HUES6 (cell line): ENCODE data around the gene ATP13A5.

Source experiments
- H3K27ac ChIP-seq: 2 replicates; pipeline ENCODE4 v1.7.0; 2013; ENCODE audit warnings: low read depth, mild to moderate bottlenecking, low read length, inconsistent platforms
- H3K27me3 ChIP-seq: 2 replicates; pipeline ENCODE4 v1.6.1; 2013; ENCODE audit warnings: low read length; ENCODE audit not compliant: control insufficient read depth, insufficient read depth
- H3K36me3 ChIP-seq: 2 replicates; pipeline ENCODE4 v1.6.1; 2013; ENCODE audit warnings: low read length; ENCODE audit not compliant: control insufficient read depth, insufficient read depth
- H3K4me1 ChIP-seq: 2 replicates; pipeline ENCODE4 v1.6.1; 2013; ENCODE audit warnings: low read length; ENCODE audit not compliant: control insufficient read depth, insufficient read depth
- H3K4me3 ChIP-seq: 2 replicates; pipeline ENCODE4 v1.5.1; 2013; ENCODE audit warnings: low read depth, low read length
- H3K9ac ChIP-seq: one replicate; pipeline ENCODE4 v1.6.1; 2013; ENCODE audit warnings: mild to moderate bottlenecking, low read length
- H3K9me3 ChIP-seq: 2 replicates; pipeline ENCODE4 v1.6.1; 2013; ENCODE audit warnings: low read depth, low read length; ENCODE audit not compliant: control insufficient read depth, insufficient read depth

Gene ATP13A5

GRCh38 chr3:193378706-193379105 is at the start of gene ATP13A5:
ATP13A5 (minus strand) TSS chr3:193378753; CDS start chr3:193378725, 28 bp downstream.
- Histone ChIP-seq H3K4me3 (no peak within 1 kb of the TSS), H3K27ac (no peak within 1 kb of the TSS), H3K27me3 (no peaks in the 10 kb centered on the region), H3K9ac (no peak within 1 kb of the TSS), H3K4me1 (peaks cover 9% of the 10 kb centered on the region), H3K36me3 (no peaks in the 10 kb centered on the region), H3K9me3 (no peaks in the 10 kb centered on the region)

GRCh38 chr3:193418576-193419373 is 40.2 kb upstream of the ATP13A5 start:
- Histone ChIP-seq H3K4me1 (no peaks in the 10 kb centered on the region), H3K9ac (no peak overlapping the region), H3K27me3 (no peaks in the 10 kb centered on the region), H3K36me3 (no peaks in the 10 kb centered on the region), H3K27ac (no peak overlapping the region), H3K9me3 (peaks cover 32% of the 10 kb centered on the region), H3K4me3 (no peak overlapping the region)

GRCh38 chr3:193416629-193417028 is 38.1 kb upstream of the ATP13A5 start:
- Histone ChIP-seq H3K36me3 (no peaks in the 10 kb centered on the region), H3K27me3 (no peaks in the 10 kb centered on the region)

GRCh38 chr3:193407688-193408087 is 29.1 kb upstream of the ATP13A5 start:
- peaks cover 3% of the 10 kb centered on the region; the same call in 1 of the 2 replicates for H3K4me1 ChIP-seq

More at GRCh38 chr3:193416629-193417028, 38.1 kb upstream of the ATP13A5 start:
- Histone ChIP-seq H3K4me1 (no peaks in the 10 kb centered on the region), H3K9ac (no peak overlapping the region), H3K27ac (no peak overlapping the region), H3K9me3 (peaks cover 45% of the 10 kb centered on the region), H3K4me3 (no peak overlapping the region)

GRCh38 chr3:193407112-193407511 is 28.6 kb upstream of the ATP13A5 start:
- H3K4me1 ChIP-seq: peaks cover 3% of the 10 kb centered on the region; the same call in 1 of the 2 replicates
- no peaks in the 10 kb centered on the region for H3K36me3 ChIP-seq
- no peak overlapping the region for H3K27ac ChIP-seq
- no peak overlapping the region for H3K4me3 ChIP-seq
- peaks cover 7% of the 10 kb centered on the region; the same call in 1 of the 2 replicates for H3K9me3 ChIP-seq
- H3K27me3 ChIP-seq: no peaks in the 10 kb centered on the region
- no peak overlapping the region for H3K9ac ChIP-seq

More at GRCh38 chr3:193407688-193408087, 29.1 kb upstream of the ATP13A5 start:
- H3K9me3 ChIP-seq: peaks cover 10% of the 10 kb centered on the region; the same call in 1 of the 2 replicates
- H3K9ac ChIP-seq: no peak overlapping the region
- H3K27ac ChIP-seq: no peak overlapping the region
- H3K36me3 ChIP-seq: no peaks in the 10 kb centered on the region
- no peak overlapping the region for H3K4me3 ChIP-seq
- H3K27me3 ChIP-seq: no peaks in the 10 kb centered on the region

- H3K4me3 ChIP-seq: no peak overlapping the region
- no peaks in the 10 kb centered on the region for H3K36me3 ChIP-seq
- no peak overlapping the region for H3K9ac ChIP-seq
- no peaks in the 10 kb centered on the region for H3K9me3 ChIP-seq
- H3K27ac ChIP-seq: no peak overlapping the region
- H3K4me1 ChIP-seq: peaks cover 3% of the 10 kb centered on the region; the same call in 1 of the 2 replicates
- no peaks in the 10 kb centered on the region for H3K27me3 ChIP-seq
These were observed 24.8 kb upstream of the ATP13A5 start for GRCh38 chr3:193403307-193403706.

DNA sequence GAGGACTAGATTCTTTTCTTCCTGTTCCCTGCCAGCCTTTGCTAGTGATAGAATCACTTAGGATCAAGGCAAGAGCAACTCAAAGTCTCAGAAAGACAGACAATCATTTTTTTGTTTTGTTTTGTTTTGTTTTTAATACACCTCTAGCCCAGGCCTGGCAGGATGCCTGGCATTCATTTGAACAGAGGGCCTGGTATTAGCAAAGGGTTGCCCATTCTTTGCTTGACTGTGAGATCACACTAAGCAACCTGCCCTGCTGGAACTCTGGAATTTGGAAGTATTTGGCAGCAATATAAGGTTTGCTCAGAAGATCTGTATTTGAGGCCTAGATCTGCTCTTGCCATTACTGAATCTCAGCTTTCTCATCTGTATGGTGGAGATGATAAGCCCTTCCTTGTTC is 21.8 kb upstream of the ATP13A5 start:
- Histone ChIP-seq H3K4me1 (no peaks in the 10 kb centered on the region), H3K9ac (no peak overlapping the region), H3K4me3 (no peak overlapping the region), H3K27ac (no peak overlapping the region), H3K9me3 (0 out of 2 replicates have a peak, but pooled peaks cover under 1% of the 10 kb centered on the region), H3K27me3 (no peaks in the 10 kb centered on the region), H3K36me3 (no peaks in the 10 kb centered on the region)

- H3K9me3 ChIP-seq: 0 out of 2 replicates have a peak, but pooled peaks cover 4% of the 10 kb centered on the region
- H3K27me3 ChIP-seq: no peaks in the 10 kb centered on the region
- no peak overlapping the region for H3K9ac ChIP-seq
- H3K36me3 ChIP-seq: no peaks in the 10 kb centered on the region
- 0 out of 2 replicates have a peak, but pooled peaks cover 2% of the 10 kb centered on the region for H3K4me1 ChIP-seq
- H3K4me3 ChIP-seq: no peak overlapping the region
- no peak overlapping the region for H3K27ac ChIP-seq
These were observed 18.1 kb upstream of the ATP13A5 start for GRCh38 chr3:193396451-193397244.

- Histone ChIP-seq H3K9ac (no peak overlapping the region), H3K4me1 (peaks cover 21% of the 10 kb centered on the region; the same call in 1 of the 2 replicates), H3K9me3 (0 out of 2 replicates have a peak, but pooled peaks cover 7% of the 10 kb centered on the region), H3K27ac (no peak overlapping the region), H3K4me3 (no peak overlapping the region), H3K27me3 (no peaks in the 10 kb centered on the region), H3K36me3 (no peaks in the 10 kb centered on the region)
These were observed 13.3 kb upstream of the ATP13A5 start for GRCh38 chr3:193391902-193392301.

DNA sequence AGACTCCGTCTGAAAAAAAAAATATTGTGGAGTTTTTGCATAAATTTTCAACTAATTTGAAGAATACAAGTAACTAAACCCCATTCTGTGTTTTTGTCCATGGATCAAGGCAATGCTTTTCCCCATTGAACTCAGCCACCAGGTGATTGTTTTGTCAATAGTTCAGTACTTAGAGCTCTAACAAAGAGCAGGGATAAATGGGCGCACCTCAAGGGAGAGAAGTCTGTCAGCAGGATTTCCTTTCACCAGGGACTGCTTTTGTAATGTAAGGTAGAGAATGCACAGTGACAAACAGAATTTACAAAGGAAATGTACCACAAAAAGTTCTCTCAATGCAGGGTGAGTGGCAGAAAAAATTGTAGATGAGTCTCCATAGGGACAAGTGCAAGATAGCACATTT is 10.8 kb upstream of the ATP13A5 start:
- Histone ChIP-seq H3K9me3 (0 out of 2 replicates have a peak, but pooled peaks cover 3% of the 10 kb centered on the region), H3K27me3 (no peaks in the 10 kb centered on the region), H3K4me3 (no peak overlapping the region), H3K36me3 (no peaks in the 10 kb centered on the region), H3K9ac (no peak overlapping the region), H3K4me1 (peaks cover 21% of the 10 kb centered on the region; the same call in 1 of the 2 replicates), H3K27ac (no peak overlapping the region)
